ENCODE data around the gene ACAP3. TPM values are rescaled to one million over a fixed set of nuclear protein-coding genes. Genes with fewer than 3 reads are reported as not detected.
A peak's percentile ranks its signal among the peaks of the same experiment; 100 is the strongest.

The ACAP3 gene
- total RNA-seq, 4 donors from 2014 or later = 18.4 to 31.9 (median 25.8) TPM

DNA sequence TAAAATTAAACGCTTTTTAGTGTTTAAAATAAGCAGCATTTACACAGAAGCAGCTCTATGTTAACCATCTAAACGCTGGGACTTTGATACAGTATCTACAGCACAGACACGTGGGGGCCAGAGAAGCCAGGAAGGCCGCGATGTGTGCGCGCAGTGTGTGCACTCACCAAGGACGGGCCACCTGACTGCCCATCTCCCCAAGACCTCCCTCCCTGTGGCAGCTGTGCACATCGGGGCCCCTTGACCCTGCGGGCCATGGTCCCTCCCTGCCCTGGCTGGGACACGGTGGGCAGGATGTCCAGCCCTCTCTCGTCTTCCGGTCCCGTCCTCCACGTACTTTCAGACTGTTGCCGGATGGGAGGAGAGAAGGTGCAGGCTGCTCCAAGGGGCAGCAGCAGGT is 27.6 kb upstream of the ACAP3 start:
- intact Hi-C loops (cut with DNase I; ENCODE audit: low total_unique reads) (no loop called here), in situ Hi-C loops (cut with MboI; ENCODE audit: low sequenced_read_pairs in 4 of 4) (no loop called here)
- Histone ChIP-seq H3K4me1 (peaks cover 19 to 25% of the 10 kb centered on the region in 2 donors), H3K36me3 (peaks cover 0 to 43% of the 10 kb centered on the region in 2 donors), H3K9me3 (no peaks in the 10 kb centered on the region), H3K27ac (no peak overlapping the region), H3K27me3 (no peaks in the 10 kb centered on the region), H3K4me3 (no peak overlapping the region)
- DNase-seq (no peak), ATAC-seq (no peak)
- TF ChIP-seq, protein P1, sequence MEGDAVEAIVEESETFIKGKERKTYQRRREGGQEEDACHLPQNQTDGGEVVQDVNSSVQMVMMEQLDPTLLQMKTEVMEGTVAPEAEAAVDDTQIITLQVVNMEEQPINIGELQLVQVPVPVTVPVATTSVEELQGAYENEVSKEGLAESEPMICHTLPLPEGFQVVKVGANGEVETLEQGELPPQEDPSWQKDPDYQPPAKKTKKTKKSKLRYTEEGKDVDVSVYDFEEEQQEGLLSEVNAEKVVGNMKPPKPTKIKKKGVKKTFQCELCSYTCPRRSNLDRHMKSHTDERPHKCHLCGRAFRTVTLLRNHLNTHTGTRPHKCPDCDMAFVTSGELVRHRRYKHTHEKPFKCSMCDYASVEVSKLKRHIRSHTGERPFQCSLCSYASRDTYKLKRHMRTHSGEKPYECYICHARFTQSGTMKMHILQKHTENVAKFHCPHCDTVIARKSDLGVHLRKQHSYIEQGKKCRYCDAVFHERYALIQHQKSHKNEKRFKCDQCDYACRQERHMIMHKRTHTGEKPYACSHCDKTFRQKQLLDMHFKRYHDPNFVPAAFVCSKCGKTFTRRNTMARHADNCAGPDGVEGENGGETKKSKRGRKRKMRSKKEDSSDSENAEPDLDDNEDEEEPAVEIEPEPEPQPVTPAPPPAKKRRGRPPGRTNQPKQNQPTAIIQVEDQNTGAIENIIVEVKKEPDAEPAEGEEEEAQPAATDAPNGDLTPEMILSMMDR (IDR thresholded peaks at IDR 0.05 in 4 of 5, conservative IDR thresholded peaks at IDR 0.05 in 1 of 5) = no peak
- no peak for TF ChIP-seq POLR2A (IDR thresholded peaks at IDR 0.05)

GRCh38 chr1:1334835-1335234 is 27.1 kb upstream of the ACAP3 start:
- ATAC-seq (no peak), DNase-seq (no peak)
- Histone ChIP-seq H3K27ac (no peak overlapping the region), H3K4me1 (peaks cover 21 to 27% of the 10 kb centered on the region in 2 donors), H3K9me3 (no peaks in the 10 kb centered on the region), H3K36me3 (peaks cover 0 to 38% of the 10 kb centered on the region in 2 donors), H3K4me3 (no peak overlapping the region), H3K27me3 (no peaks in the 10 kb centered on the region)
- intact Hi-C loops (cut with DNase I; ENCODE audit: low total_unique reads) = no loop called here
- in situ Hi-C loops (cut with MboI; ENCODE audit: low sequenced_read_pairs in 4 of 4) = no loop called here
- TF ChIP-seq POLR2A (IDR thresholded peaks at IDR 0.05) = no peak
- TF ChIP-seq, protein P1 (IDR thresholded peaks at IDR 0.05 in 4 of 5, conservative IDR thresholded peaks at IDR 0.05 in 1 of 5) = no peak

DNA sequence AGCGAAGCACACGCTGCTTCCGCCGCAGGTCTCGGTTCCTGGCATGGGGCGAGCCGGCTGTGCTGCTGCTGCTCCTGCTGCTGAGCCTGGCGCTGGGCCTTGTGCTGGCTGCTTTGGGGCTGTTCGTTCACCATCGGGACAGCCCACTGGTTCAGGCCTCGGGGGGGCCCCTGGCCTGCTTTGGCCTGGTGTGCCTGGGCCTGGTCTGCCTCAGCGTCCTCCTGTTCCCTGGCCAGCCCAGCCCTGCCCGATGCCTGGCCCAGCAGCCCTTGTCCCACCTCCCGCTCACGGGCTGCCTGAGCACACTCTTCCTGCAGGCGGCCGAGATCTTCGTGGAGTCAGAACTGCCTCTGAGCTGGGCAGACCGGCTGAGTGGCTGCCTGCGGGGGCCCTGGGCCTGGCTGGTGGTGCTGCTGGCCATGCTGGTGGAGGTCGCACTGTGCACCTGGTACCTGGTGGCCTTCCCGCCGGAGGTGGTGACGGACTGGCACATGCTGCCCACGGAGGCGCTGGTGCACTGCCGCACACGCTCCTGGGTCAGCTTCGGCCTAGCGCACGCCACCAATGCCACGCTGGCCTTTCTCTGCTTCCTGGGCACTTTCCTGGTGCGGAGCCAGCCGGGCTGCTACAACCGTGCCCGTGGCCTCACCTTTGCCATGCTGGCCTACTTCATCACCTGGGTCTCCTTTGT is 26.0 kb upstream of the ACAP3 start:
- TF ChIP-seq POLR2A (IDR thresholded peaks at IDR 0.05) = no peak
- TF ChIP-seq, protein P1 (IDR thresholded peaks at IDR 0.05 in 4 of 5, conservative IDR thresholded peaks at IDR 0.05 in 1 of 5) = no peak
- Histone ChIP-seq H3K4me1 (peaks cover 21 to 27% of the 10 kb centered on the region in 2 donors), H3K27ac (peak overlapping the region in 3 of 4 donors; percentile 20 to 43 (median 37)), H3K27me3 (no peaks in the 10 kb centered on the region), H3K9me3 (no peaks in the 10 kb centered on the region), H3K4me3 (no peak overlapping the region), H3K36me3 (peaks cover 0 to 27% of the 10 kb centered on the region in 2 donors)
- intact Hi-C loops (cut with DNase I; ENCODE audit: low total_unique reads) (no loop called here), in situ Hi-C loops (cut with MboI; ENCODE audit: low sequenced_read_pairs in 4 of 4) (no loop called here)
- DNase-seq (no peak), ATAC-seq (peak; percentile 9 to 10)

DNA sequence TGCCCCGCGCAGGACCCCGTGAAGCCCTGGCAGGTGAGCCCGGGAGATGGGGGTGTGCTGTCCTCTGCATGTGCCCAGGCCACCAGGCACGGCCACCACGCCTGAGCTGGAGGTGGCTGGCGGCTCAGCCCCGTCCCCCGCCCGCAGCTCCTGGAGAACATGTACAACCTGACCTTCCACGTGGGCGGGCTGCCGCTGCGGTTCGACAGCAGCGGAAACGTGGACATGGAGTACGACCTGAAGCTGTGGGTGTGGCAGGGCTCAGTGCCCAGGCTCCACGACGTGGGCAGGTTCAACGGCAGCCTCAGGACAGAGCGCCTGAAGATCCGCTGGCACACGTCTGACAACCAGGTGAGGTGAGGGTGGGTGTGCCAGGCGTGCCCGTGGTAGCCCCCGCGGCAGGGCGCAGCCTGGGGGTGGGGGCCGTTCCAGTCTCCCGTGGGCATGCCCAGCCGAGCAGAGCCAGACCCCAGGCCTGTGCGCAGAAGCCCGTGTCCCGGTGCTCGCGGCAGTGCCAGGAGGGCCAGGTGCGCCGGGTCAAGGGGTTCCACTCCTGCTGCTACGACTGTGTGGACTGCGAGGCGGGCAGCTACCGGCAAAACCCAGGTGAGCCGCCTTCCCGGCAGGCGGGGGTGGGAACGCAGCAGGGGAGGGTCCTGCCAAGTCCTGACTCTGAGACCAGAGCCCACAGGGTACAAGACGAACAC is 25.2 kb upstream of the ACAP3 start:
- peak; percentile 22 to 23 for ATAC-seq
- intact Hi-C loops (cut with DNase I; ENCODE audit: low total_unique reads) = no loop called here
- Histone ChIP-seq H3K4me3 (no peak overlapping the region), H3K4me1 (peaks cover 21 to 27% of the 10 kb centered on the region in 2 donors), H3K36me3 (peaks cover 0 to 23% of the 10 kb centered on the region in 2 donors), H3K9me3 (no peaks in the 10 kb centered on the region), H3K27ac (peak overlapping the region in 3 of 4 donors; percentile 37 to 43 (median 37)), H3K27me3 (no peaks in the 10 kb centered on the region)
- in situ Hi-C loops (cut with MboI; ENCODE audit: low sequenced_read_pairs in 4 of 4) = no loop called here
- peak in 1 of 2 donors; percentile 68 for DNase-seq
- no peak for TF ChIP-seq POLR2A (IDR thresholded peaks at IDR 0.05)
- TF ChIP-seq, protein P1 (IDR thresholded peaks at IDR 0.05 in 4 of 5, conservative IDR thresholded peaks at IDR 0.05 in 1 of 5) = no peak

Measured in gastrocnemius medialis (tissue), 4 donors.